ENCODE measurements around the gene CTNND2.

DNA sequence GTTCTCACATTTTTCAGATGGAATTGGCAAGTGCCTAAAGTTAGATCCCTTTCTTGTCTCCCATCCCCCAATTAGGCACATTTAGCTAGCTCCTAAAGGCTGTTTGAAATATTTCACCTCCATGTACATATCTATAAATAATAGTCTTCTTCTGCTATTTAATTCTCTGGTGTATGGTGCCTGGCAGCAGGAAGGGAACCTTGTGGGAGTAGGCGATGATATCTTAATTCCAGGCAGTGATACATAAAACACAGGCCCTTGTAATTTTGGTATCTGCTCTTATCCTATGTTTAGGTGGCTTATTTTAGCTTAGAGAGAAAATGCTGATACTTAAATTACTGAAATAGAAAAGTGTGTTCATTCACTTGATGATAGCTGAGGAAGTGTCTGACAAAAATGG is 880.3 kb downstream of the CTNND2 start:
- TF ChIP-seq CTCF (conservative IDR thresholded peaks at IDR 0.05 in 1 of 2, IDR thresholded peaks at IDR 0.05 in 1 of 2; ENCODE audit: extremely low read depth in 1 of 2, insufficient read depth in 1 of 2, low read depth in 1 of 2, low read length in 2 of 2) (no peak), EZH2 (IDR thresholded peaks at IDR 0.05; ENCODE audit: borderline replicate concordance, low read length) (no peak)
